HG02623 (cell line): ENCODE measurements around the gene P2RX7.
"Not testable (repeated sequence)": the region's sequence is repeated elsewhere in the genome, so short reads cannot be mapped to it uniquely, and the experiment has no call there.

Source experiments
- ATAC-seq: cut with Tn5 transposase; IDR thresholded peaks from one replicate; pipeline ENCODE4 v1.9.1; 2021; ENCODE audit warnings: moderate library complexity; ENCODE audit not compliant: unreplicated experiment

The P2RX7 gene

GRCh38 chr12:121170151-121170550 is 37.5 kb downstream of the P2RX7 start:
- no peak for ATAC-seq

DNA sequence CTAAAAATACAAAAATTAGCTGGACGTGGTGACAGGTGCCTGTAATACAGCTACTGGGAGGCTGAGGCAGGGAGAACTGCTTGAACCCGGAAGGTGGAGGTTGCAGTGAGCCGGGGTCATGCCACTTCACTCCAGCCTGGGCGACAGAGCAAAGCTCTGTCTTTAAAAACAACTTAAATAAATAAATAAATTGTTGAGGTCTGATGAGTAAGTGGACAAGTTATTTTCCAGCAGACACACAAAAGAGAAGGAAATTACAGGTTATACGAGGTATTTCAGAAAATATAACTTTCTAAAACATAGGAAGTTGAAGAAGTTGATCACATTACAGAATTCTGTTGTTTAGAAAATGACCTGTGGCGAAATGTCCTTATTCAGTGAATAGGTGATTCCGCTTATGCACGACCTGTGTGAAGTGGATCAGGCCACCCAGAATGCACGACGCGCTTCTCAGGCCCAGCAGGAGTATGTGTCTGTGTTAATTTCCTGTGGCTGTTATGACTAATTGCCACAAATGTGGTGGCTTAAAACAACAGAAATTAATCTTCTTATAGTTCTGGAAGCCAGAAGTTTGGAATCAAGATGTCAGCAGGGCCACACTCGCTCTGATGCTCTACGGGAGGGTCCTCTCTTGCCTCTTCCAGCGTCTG is 38.1 kb downstream of the P2RX7 start:
- ATAC-seq, result no peak

GRCh38 chr12:121172145-121172544 is 39.5 kb downstream of the P2RX7 start:
- no peak for ATAC-seq

GRCh38 chr12:121175383-121176119 is 42.9 kb downstream of the P2RX7 start:
- no peak for ATAC-seq

DNA sequence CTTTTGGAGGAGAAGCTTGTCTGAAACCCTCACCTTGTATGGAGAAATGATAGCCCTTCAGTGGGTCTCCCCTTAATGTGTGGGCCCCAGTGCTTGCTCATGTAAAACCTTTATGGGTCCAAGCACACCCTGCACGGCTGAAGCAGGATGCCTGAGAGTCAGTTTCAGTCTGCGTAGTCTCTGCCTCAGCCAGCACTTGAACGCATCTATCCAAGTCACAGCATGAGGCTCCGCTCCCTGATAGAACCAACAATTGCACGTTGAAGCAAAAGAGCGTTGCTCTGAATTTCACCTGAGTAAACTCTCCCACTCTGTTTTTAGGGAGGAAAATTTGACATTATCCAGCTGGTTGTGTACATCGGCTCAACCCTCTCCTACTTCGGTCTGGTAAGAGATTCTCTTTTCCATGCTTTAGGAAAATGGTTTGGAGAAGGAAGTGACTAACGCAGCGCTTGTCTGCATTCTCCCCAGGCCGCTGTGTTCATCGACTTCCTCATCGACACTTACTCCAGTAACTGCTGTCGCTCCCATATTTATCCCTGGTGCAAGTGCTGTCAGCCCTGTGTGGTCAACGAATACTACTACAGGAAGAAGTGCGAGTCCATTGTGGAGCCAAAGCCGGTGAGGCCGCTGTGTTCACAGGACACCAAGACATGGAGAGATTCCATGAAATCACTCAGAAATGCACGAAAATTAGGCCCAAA is 44.3 kb downstream of the P2RX7 start:
- no peak for ATAC-seq

DNA sequence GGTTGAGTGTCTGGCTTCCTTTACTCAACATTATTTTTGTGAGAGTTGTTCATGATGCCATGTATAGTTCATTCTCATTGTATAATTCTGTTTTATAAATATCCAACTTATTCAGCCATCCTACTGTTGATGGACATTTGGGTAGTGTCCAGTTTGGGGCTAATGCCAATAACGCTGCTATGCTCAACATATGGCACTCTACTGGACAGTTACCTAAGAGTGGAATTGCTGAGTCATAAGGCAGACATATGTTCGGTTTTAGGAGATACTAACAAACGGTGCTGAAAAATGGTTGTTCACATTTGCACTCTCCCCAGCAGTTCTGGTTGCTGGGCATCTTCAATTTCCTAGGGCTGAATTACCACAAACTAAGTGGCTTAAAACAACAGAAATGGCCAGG is 48.5 kb downstream of the P2RX7 start:
- no peak for ATAC-seq

DNA sequence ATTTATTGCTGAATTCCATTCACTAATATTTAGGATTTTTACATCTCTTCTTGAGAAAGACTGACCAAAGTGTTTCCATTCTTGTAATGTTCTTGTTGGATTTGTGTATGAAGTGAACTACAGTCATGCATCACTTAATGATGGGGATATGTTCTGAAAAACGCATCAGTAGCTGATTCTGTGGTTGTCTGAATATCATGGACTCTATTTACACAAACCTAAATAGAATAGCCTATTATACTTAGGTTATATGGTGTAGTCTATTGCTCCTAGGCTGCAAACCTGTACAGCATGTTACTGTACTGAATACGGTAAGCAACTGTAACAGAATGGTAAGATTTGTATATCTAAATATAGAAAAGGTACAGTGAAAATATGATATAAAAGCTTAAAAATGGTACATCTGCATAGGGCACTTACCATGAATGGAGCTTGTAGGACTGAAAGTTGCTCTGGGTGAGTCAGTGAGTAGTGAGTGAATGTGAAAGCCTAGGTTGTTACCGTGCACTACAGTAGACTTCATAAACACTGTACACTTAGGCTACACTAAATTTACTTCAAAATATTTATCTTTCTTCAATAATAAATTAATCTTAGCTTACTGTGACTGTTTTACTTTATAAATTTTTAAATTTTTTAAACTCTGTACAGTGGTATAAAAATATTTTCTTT is 49.7 kb downstream of the P2RX7 start:
- no peak for ATAC-seq

DNA sequence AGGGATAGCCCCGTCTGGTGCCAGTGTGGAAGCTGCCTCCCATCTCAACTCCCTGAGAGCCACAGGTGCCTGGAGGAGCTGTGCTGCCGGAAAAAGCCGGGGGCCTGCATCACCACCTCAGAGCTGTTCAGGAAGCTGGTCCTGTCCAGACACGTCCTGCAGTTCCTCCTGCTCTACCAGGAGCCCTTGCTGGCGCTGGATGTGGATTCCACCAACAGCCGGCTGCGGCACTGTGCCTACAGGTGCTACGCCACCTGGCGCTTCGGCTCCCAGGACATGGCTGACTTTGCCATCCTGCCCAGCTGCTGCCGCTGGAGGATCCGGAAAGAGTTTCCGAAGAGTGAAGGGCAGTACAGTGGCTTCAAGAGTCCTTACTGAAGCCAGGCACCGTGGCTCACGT is 51.7 kb downstream of the P2RX7 start:
- ATAC-seq, result no peak

GRCh38 chr12:121184984-121185889 is 52.6 kb downstream of the P2RX7 start:
- no peak for ATAC-seq

DNA sequence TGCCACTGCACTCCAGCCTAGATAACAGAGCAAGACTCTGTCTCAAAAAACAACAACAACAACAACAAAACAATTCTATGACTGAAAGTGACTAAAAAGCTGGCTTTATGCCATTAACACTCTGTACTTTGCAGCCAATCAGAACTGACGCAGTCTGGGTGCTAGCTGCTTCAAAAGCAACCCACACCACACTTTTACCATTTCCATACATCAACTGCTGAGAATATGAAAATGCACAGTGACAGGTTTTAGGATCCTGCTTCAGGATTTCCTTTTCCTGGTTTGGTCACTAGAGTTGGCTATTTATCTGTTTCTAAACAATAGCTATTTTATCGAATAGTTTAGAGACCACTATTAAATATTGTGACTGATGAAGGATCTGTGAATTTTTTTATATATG is 54.1 kb downstream of the P2RX7 start:
- no peak for ATAC-seq

DNA sequence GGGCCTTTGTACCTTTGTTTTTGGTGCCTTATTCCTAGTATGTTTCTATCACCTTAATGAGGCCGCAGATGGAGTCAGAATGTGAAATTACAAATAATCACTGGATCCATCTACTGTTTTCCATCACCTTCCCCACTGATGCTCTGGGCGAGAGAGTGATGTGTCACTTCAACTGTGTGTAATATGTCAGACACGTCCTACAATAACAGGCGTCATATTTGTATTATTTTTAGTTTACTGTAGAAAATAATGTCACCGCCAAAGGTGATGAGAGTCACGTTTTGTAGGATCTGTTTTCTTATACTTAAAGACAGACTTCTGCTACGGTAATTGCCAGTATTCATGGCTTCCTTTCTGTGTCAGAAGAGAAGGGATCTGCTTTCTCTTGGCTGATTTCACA is 54.8 kb downstream of the P2RX7 start:
- ATAC-seq, result no peak

- no peak for ATAC-seq
Measured at GRCh38 chr12:121188227-121188626, 55.6 kb downstream of the P2RX7 start.

GRCh38 chr12:121189131-121189530 is 56.5 kb downstream of the P2RX7 start:
- ATAC-seq, result no peak

DNA sequence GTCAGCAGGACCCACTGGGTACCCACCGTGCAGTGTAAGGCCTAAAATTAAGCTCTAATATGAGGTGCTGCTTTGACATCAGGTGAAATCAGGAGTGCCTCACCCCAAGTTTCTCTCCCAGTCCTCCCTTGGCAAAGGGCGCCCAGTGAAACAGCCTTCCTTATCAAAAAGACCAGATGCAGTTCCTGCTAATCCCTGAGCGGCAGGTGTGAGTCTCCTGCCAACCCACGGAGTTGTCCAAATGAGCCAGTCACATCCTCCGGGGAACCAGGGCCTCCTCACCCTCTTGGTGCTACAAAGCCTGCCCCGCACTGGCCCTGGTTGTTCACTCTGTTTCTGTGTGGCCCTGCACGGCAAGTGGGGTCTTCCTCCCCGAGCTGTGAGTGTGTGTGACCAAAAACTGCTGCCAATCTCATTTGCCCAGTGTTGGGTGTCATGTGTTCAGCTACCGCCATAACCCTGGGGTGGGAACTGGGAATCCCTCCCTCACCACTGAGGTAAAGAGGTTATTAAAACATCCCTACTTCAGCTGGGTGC is 57.0 kb downstream of the P2RX7 start:
- no peak for ATAC-seq

DNA sequence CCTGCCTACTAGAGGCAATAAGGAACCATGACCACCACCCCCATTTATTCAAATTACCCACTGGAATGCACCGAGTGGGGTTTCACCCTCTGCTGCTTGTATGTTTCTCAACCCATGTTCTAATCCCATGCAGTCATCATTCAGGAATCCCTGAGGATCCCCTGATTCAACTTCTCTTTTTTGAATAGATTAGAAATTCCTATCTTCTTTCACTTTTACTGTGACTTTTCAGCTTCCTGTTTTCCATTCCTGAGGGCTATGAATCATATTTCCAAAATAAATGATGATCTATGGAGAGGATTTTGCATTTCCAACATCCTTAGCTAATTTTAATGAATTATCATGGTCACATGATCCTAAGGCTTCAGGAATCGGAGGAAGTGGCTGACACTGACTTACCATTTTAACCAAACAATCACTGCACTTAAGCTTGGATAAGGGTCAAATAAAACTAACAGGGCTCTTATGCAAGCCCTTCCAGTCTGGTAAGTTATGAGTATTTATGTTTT is 57.9 kb downstream of the P2RX7 start:
- no peak for ATAC-seq

- ATAC-seq, result no peak
Measured at GRCh38 chr12:121191151-121191550, 58.5 kb downstream of the P2RX7 start.

GRCh38 chr12:121196902-121197301 is 64.2 kb downstream of the P2RX7 start:
- no peak for ATAC-seq

DNA sequence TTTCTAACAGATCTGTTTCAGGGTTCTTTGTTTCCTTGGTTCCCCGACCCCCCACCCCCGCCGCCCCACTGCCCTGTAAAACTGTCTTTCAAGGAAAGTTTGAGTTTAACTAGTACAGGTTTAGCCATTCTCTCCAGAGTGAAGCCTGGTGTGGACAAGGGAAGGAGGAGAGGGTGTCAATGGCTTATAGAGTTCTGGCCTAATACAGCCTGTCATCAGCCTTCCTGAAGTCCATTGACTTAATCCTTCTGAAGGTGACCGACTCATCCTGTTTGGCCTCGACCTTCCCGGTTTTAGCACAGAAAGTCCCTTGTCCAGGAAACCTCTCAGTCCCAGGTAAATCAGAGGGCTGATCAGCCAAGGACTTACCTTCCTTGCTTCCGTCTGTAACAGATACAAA is 66.3 kb downstream of the P2RX7 start:
- ATAC-seq, result no peak

GRCh38 chr12:121201140-121201539 is 68.5 kb downstream of the P2RX7 start:
- ATAC-seq, result not testable (repeated sequence)
